Testis (tissue), 3 donors: ENCODE data around the gene HOXA6. TPM values are rescaled to one million over a fixed set of nuclear protein-coding genes. Genes with fewer than 3 reads are reported as not detected.

Experiments used
- DNase-seq: peaks from one replicate; pipeline ENCODE4 v3.0.0-alpha.2; 2019
- H3K27ac ChIP-seq, 2 donors: fragments of 200-600 bp; sonication (generic); one replicate each; pipeline ENCODE4 v1.5.1; 2019
- H3K27me3 ChIP-seq: fragments of 200-600 bp; sonication (generic); one replicate; pipeline ENCODE4 v1.5.1; 2019
- H3K36me3 ChIP-seq: fragments of 200-600 bp; sonication (generic); one replicate; pipeline ENCODE4 v1.5.1; 2017; ENCODE audit warnings: low read depth; ENCODE audit errors: missing control alignments
- H3K4me1 ChIP-seq: fragments of 200-600 bp; sonication (generic); one replicate; pipeline ENCODE4 v1.5.1; 2019
- H3K4me3 ChIP-seq, 2 donors: fragments of 200-600 bp; sonication (generic); one replicate each; pipeline ENCODE4 v1.5.1; 2017 to 2019
- H3K9me3 ChIP-seq: fragments of 200-600 bp; sonication (generic); one replicate; pipeline ENCODE4 v1.5.1; 2017
- POLR2A ChIP-seq: fragments of 450-650 bp; IDR thresholded peaks from one replicate; pipeline ENCODE4 v1.6.1; 2017; ENCODE audit warnings: antibody characterized with exemption, mild to moderate bottlenecking, moderate library complexity
- WGBS, 2 donors: methylation state at CpG; one replicate each; pipeline ENCODE4 v1.1.5; 2018; 5-methylcytosine and 5-hydroxymethylcytosine counted together
- intact Hi-C: fragments of 100-400 bp; cut with DNase I; formaldehyde crosslinking; loops from one replicate; pipeline ENCODE4 v1.15.1; 2023; ENCODE audit warnings: low total_unique reads
- polyA plus RNA-seq: library from polyadenylated mRNA; stranded (reverse); fragments of 350-450 nt; fragmentation: Illumina TruSeq; extraction: RNeasy Lipid Tissue Mini Kit (QIAGEN cat#74804); gene quantifications from one replicate; pipeline ENCODE4 v1.2.3, GENCODE V29; 2014; ENCODE audit warnings: low read depth, low replicate concordance; ENCODE audit not compliant: insufficient read depth
- total RNA-seq, 2 donors: library from RNA; depleted of rRNA; stranded (reverse); fragments of >200 nt; gene quantifications; one replicate each; pipeline ENCODE4 v1.2.3, GENCODE V29; 2016
- TF ChIP-seq, protein P1 (sequence below), 3 experiments: fragments of 450-650 bp in 2 of 3; fragments of 200-600 bp in 1 of 3; sonication (generic) in 1 of 3; IDR thresholded peaks; one replicate each; pipeline ENCODE4 v1.5.1; 2016 to 2019; ENCODE audit warnings: antibody characterized with exemption in 3 of 3, mild to moderate bottlenecking in 2 of 3, moderate library complexity in 1 of 3

Gene HOXA6
- total and polyA plus RNA-seq, 3 donors from 2014 or later = 0.37 TPM; not detected in 2

GRCh38 chr7:27151931-27152815 is 4.6 kb upstream of the HOXA6 start, which contains the start of gene HOXA3:
Gene HOXA3, minus strand, starts transcription at chr7:27152583. Its CDS starts 41,943 bp downstream, at chr7:27110640.
- Histone ChIP-seq H3K4me3 (no peak within 1 kb of the TSS), H3K27ac (no peak within 1 kb of the TSS), H3K36me3 (no peaks in the 10 kb centered on the region), H3K4me1 (peaks cover 7% of the 10 kb centered on the region), H3K9me3 (no peaks in the 10 kb centered on the region), H3K27me3 (peaks cover 14% of the 10 kb centered on the region)
- intact Hi-C loops = no loop called here
- TF ChIP-seq, protein P1, sequence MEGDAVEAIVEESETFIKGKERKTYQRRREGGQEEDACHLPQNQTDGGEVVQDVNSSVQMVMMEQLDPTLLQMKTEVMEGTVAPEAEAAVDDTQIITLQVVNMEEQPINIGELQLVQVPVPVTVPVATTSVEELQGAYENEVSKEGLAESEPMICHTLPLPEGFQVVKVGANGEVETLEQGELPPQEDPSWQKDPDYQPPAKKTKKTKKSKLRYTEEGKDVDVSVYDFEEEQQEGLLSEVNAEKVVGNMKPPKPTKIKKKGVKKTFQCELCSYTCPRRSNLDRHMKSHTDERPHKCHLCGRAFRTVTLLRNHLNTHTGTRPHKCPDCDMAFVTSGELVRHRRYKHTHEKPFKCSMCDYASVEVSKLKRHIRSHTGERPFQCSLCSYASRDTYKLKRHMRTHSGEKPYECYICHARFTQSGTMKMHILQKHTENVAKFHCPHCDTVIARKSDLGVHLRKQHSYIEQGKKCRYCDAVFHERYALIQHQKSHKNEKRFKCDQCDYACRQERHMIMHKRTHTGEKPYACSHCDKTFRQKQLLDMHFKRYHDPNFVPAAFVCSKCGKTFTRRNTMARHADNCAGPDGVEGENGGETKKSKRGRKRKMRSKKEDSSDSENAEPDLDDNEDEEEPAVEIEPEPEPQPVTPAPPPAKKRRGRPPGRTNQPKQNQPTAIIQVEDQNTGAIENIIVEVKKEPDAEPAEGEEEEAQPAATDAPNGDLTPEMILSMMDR (IDR thresholded peaks at IDR 0.05) = no peak
- TF ChIP-seq POLR2A = no peak
- DNase-seq = peak; percentile 13
- 2 to 5% methylated on average over 48 to 53 of the region's 53 CpGs for WGBS, 2 donors

DNA sequence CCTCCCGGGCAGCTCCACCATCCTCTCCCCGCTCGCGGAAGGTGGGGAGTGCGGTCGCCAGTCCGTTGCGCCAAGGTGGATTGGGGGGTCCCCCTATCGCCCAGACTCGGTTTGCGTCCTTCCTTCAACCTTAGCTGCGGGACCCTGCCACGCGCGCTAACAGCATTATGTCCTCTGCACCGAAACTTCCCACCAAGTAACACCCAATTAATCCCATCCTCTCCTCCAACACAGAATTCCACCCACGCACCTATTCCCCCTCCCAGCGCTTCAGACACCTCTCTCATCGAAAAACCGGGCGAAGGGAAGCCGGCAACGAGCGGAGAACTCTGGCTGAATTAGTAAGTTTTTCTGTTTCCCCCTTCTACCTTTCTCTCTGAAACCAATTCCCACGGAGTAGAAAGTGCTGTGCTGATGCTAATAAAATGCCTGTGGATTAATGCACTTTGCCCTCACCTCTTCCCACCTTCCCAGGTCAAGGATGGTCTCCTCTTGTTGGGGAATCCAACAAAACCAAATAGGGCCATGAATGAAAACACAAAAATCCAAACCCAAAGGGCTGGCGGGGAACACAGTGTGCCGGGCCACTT is 3.9 kb upstream of the HOXA6 start:
- peaks cover 7% of the 10 kb centered on the region for H3K4me1 ChIP-seq

DNA sequence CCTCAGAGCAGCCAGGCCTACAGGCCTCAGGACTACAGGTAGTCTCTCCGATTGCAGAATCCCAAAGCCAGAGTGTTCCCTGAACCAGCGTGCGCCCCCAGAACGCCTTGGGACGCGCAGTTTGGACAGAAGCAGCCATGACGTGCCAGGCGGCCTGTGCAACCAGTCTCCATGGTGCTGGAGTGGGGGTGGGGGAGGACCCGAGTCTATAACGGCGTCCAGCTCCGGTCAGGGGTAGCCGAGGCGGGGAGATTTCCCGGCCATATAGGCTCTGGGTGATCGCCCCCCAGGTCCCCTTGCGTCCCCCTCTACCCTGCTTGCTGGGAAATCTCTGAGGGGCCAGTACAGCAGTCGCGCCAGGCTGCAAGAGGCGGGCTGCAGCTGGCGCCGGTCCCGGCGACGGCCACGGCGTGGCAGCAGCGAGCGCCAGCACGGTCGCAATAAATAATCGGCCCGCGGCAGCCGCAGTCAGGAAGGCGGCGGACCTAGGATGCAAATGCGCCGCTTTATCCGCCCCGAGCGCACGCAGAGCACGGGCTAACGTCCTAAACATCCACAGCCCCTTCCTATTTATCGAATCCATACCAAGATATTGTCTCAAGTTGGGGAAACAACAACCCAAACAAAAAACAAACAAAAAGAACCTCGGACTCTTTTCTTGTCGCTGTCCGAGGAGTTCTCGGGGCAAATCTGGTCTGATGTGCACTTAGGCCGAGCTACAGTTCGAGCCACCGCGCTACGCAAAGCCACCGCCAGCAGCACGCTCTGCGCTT is 3.2 kb upstream of the HOXA6 start:
- no peak for TF ChIP-seq POLR2A
- TF ChIP-seq, protein P1 (IDR thresholded peaks at IDR 0.05) = peak; percentile 42 to 75 (median 71)
- peaks cover 9% of the 10 kb centered on the region for H3K27me3 ChIP-seq
- no peaks in the 10 kb centered on the region for H3K9me3 ChIP-seq
- intact Hi-C loops = no loop called here
- no peak overlapping the region for H3K27ac ChIP-seq
- H3K4me1 ChIP-seq = peaks cover 7% of the 10 kb centered on the region
- peak overlapping the region in 1 of 2 donors; percentile 21 for H3K4me3 ChIP-seq
- 2 to 3% methylated on average over 26 to 58 of the region's 58 CpGs for WGBS, 2 donors
- DNase-seq = peak; percentile 73
- no peaks in the 10 kb centered on the region for H3K36me3 ChIP-seq

More for the DNA sequence above, 3.9 kb upstream of the HOXA6 start:
- TF ChIP-seq, protein P1 (IDR thresholded peaks at IDR 0.05) = no peak
- peak; percentile 11 for DNase-seq
- intact Hi-C loops = no loop called here
- peak overlapping the region in 1 of 2 donors; percentile 21 for H3K4me3 ChIP-seq
- peaks cover 14% of the 10 kb centered on the region for H3K27me3 ChIP-seq
- H3K36me3 ChIP-seq = no peaks in the 10 kb centered on the region
- no peak overlapping the region for H3K27ac ChIP-seq
- WGBS, 2 donors = 4 to 6% methylated on average over 27 of the region's 27 CpGs
- no peaks in the 10 kb centered on the region for H3K9me3 ChIP-seq

DNA sequence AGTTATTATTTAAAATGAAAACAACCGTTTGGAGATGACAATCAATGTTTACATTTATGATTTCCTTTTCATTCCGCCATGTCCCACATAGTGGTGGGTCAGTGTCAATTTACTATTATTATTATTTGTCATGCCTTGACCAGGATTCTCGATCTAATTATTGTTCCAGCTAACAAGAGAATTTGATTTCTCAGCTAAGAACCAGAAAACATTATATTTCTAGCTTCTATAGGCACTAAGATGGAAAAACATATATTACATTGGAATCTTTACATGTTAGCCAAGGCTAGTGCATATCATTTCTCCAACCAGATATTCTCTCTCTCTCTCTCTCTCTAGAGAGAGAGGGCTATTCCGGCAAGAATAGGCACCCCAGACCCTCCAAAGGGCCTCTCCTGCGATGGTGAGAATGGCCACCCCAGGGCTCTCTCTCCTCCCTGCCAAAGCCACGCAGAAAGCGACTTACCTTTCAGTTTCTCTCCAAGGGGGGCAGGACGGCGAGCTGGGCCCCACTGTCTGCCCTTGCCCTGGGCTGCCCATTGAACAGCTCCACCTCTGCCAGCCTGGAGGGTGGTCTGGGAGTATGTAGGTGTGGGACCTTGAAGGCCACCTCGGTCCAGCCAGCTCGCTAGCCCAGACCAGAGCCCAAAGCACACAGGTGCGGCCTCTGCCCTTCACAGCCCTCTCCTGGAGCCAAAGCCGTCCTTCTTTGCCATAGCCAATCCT is 2.4 kb upstream of the HOXA6 start:
- Histone ChIP-seq H3K27ac (no peak overlapping the region), H3K9me3 (no peaks in the 10 kb centered on the region), H3K4me1 (peaks cover 4% of the 10 kb centered on the region), H3K27me3 (peaks cover 9% of the 10 kb centered on the region), H3K4me3 (no peak overlapping the region), H3K36me3 (no peaks in the 10 kb centered on the region)
- no peak for DNase-seq
- intact Hi-C loops = no loop called here
- no peak for TF ChIP-seq POLR2A
- TF ChIP-seq, protein P1 (IDR thresholded peaks at IDR 0.05) = no peak
- 38 to 51% methylated on average over 9 to 13 of the region's 13 CpGs for WGBS, 2 donors
